Measurements from ENCODE around the gene STOML1.

GRCh38 chr15:73949496-73949895 is 42.6 kb downstream of the STOML1 start:
- TF ChIP-seq, protein P1, sequence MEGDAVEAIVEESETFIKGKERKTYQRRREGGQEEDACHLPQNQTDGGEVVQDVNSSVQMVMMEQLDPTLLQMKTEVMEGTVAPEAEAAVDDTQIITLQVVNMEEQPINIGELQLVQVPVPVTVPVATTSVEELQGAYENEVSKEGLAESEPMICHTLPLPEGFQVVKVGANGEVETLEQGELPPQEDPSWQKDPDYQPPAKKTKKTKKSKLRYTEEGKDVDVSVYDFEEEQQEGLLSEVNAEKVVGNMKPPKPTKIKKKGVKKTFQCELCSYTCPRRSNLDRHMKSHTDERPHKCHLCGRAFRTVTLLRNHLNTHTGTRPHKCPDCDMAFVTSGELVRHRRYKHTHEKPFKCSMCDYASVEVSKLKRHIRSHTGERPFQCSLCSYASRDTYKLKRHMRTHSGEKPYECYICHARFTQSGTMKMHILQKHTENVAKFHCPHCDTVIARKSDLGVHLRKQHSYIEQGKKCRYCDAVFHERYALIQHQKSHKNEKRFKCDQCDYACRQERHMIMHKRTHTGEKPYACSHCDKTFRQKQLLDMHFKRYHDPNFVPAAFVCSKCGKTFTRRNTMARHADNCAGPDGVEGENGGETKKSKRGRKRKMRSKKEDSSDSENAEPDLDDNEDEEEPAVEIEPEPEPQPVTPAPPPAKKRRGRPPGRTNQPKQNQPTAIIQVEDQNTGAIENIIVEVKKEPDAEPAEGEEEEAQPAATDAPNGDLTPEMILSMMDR (conservative IDR thresholded peaks at IDR 0.05; ENCODE audit: low read length) = no peak
- no peak for TF ChIP-seq EZH2phosphoT487 (IDR thresholded peaks at IDR 0.05; ENCODE audit: borderline replicate concordance, low read depth, low read length)

Measured in OCI-LY7 (cell line).